Neural cell (in vitro differentiated cells): Measurements from ENCODE around the gene N4BP2. TPM values are rescaled to one million over a fixed set of nuclear protein-coding genes. Genes with fewer than 3 reads are reported as not detected.
"Not testable (repeated sequence)": the region's sequence is repeated elsewhere in the genome, so short reads cannot be mapped to it uniquely, and the experiment has no call there.

Source experiments
- H2AFZ ChIP-seq: fragments of 200-600, 300-800 bp; sonication (generic), shearing (Covaris generic); 2 replicates; pipeline ENCODE4 v1.6.0; 2014; ENCODE audit warnings: low read depth, mild to moderate bottlenecking, antibody characterized with exemption, low read length, moderate library complexity
- H3F3A ChIP-seq: fragments of 200-600 bp; shearing (Covaris generic); 2 replicates; pipeline ENCODE4 v1.6.1; 2016; ENCODE audit warnings: mild to moderate bottlenecking, moderate library complexity, mixed read lengths, antibody characterized with exemption, low read length; ENCODE audit not compliant: insufficient read depth, poor library complexity, severe bottlenecking
- H3K27ac ChIP-seq: fragments of 200-600, 300-800 bp; sonication (generic), shearing (Covaris generic); 2 replicates; pipeline ENCODE4 v1.5.1; 2014; ENCODE audit warnings: mild to moderate bottlenecking, low read length, moderate library complexity
- H3K27me3 ChIP-seq: fragments of 300-800, 200-600 bp; sonication (generic), shearing (Covaris generic); 2 replicates; pipeline ENCODE4 v1.6.0; 2014; ENCODE audit warnings: mild to moderate bottlenecking, low read depth, low read length, moderate library complexity; ENCODE audit not compliant: insufficient read depth
- H3K36me3 ChIP-seq: fragments of 300-800, 200-600 bp; sonication (generic), shearing (Covaris generic); 2 replicates; pipeline ENCODE4 v1.5.1; 2014; ENCODE audit warnings: mild to moderate bottlenecking, antibody characterized with exemption, low read length, moderate library complexity; ENCODE audit not compliant: insufficient read depth
- H3K4me2 ChIP-seq: fragments of 300-800, 200-600 bp; sonication (generic), shearing (Covaris generic); 2 replicates; pipeline ENCODE4 v1.6.0; 2014; ENCODE audit warnings: mild to moderate bottlenecking, low read length
- H3K4me3 ChIP-seq: fragments of 300-800, 200-600 bp; sonication (generic), shearing (Covaris generic); 2 replicates; pipeline ENCODE4 v1.5.1; 2014; ENCODE audit warnings: mild to moderate bottlenecking, low read length, moderate library complexity
- H3K79me2 ChIP-seq: fragments of 200-600 bp; shearing (Covaris generic); replicated peaks from 2 replicates; pipeline ENCODE4 v1.6.0; 2014; ENCODE audit warnings: mild to moderate bottlenecking, low read length, moderate library complexity; ENCODE audit not compliant: insufficient read depth
- H3K9ac ChIP-seq: fragments of 300-800, 200-600 bp; sonication (generic), shearing (Covaris generic); 2 replicates; pipeline ENCODE4 v1.6.1; 2016; ENCODE audit warnings: mild to moderate bottlenecking, low read length, mixed read lengths
- H3K9me2 ChIP-seq: fragments of 200-600 bp; shearing (Covaris generic); 2 replicates; pipeline ENCODE4 v1.6.1; 2016; ENCODE audit warnings: mild to moderate bottlenecking, low read length, mixed read lengths; ENCODE audit not compliant: insufficient read depth
- H3K9me3 ChIP-seq: fragments of 200-600, 300-800 bp; sonication (generic), shearing (Covaris generic); 2 replicates; pipeline ENCODE4 v1.6.1; 2016; ENCODE audit warnings: mild to moderate bottlenecking, mixed run types, low read length, moderate library complexity, mixed read lengths
- H4K20me1 ChIP-seq: fragments of 200-600 bp; shearing (Covaris generic); 2 replicates; pipeline ENCODE4 v1.6.1; 2016; ENCODE audit warnings: mild to moderate bottlenecking, mixed run types; ENCODE audit not compliant: insufficient read depth
- CTCF ChIP-seq: fragments of 450-650 bp; IDR thresholded peaks from 2 replicates; pipeline ENCODE4 v1.5.1; 2014; ENCODE audit warnings: antibody characterized with exemption, mild to moderate bottlenecking, moderate library complexity; ENCODE audit not compliant: poor library complexity, severe bottlenecking
- EP300 ChIP-seq: fragments of 450-650 bp; conservative IDR thresholded peaks from 2 replicates; pipeline ENCODE4 v1.6.1; 2014; ENCODE audit warnings: antibody characterized with exemption, mild to moderate bottlenecking, moderate library complexity; ENCODE audit not compliant: poor library complexity, severe bottlenecking
- EZH2 ChIP-seq: fragments of 200-600, 300-800 bp; shearing (Covaris generic), sonication (generic); IDR thresholded peaks from 2 replicates; pipeline ENCODE4 v1.6.1; 2014; ENCODE audit warnings: antibody characterized with exemption, low read length, borderline replicate concordance, mild to moderate bottlenecking; ENCODE audit not compliant: insufficient read depth, poor library complexity, severe bottlenecking
- MXI1 ChIP-seq: fragments of 450-650 bp; conservative IDR thresholded peaks from 2 replicates; pipeline ENCODE4 v1.6.1; 2014; ENCODE audit warnings: antibody characterized with exemption, mild to moderate bottlenecking; ENCODE audit not compliant: poor library complexity, severe bottlenecking
- POLR2AphosphoS5 ChIP-seq: IDR thresholded peaks from 2 replicates; pipeline ENCODE4 v1.6.1; 2012
- RAD21 ChIP-seq: fragments of 450-650 bp; conservative IDR thresholded peaks from 2 replicates; pipeline ENCODE4 v1.6.1; 2014; ENCODE audit warnings: antibody characterized with exemption, mild to moderate bottlenecking, moderate library complexity
- SMC3 ChIP-seq: fragments of 450-650 bp; conservative IDR thresholded peaks from 2 replicates; pipeline ENCODE4 v1.6.1; 2014; ENCODE audit warnings: antibody characterized with exemption, mild to moderate bottlenecking, moderate library complexity; ENCODE audit not compliant: poor library complexity
- TAF1 ChIP-seq: IDR thresholded peaks from 2 replicates; pipeline ENCODE4 v1.6.1; 2012; ENCODE audit warnings: low read depth
- polyA plus RNA-seq: library from polyadenylated mRNA; depleted of rRNA; stranded (reverse); fragments of >200 nt; gene quantifications from 2 replicates; pipeline ENCODE4 v1.2.3, GENCODE V29; 2014
- TF ChIP-seq, protein P1 (sequence below): IDR thresholded peaks from 2 replicates; pipeline ENCODE4 v1.6.1; 2012; ENCODE audit warnings: borderline replicate concordance

N4BP2 gene
- polyA plus RNA-seq, 1 donor from 2014 or later, result 28.1 TPM

DNA sequence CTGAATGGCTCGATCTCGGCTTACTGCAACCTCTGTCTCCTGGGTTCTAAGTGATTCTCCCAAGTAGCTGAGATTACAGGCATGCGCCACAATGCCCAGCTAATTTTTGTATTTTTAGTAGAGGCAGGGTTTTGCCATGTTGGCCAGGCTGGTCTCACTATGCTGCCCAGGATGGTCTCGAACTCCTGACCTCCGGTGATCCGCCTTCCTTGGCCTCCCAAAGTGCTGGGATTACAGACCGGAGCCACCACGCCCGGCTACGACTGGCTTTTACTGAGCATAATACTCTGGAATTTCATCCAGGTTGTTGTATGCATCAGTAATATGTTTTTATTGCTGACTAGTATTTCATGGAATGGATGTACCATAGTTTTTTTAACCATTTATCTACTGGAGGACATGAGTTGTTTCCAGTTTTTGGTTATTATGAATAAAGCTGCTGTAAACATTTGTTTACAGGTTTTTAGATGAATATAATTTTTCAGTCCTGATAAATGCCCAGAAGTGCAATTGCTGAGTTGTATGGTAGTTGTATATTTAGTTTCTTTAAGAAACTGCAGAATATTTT, 31.2 kb downstream of the N4BP2 start:
- no peaks in the 10 kb centered on the region for H3K9me2 ChIP-seq
- H3K79me2 ChIP-seq, result peaks cover 12% of the 10 kb centered on the region
- no peak overlapping the region for H3K4me3 ChIP-seq
- H3K4me2 ChIP-seq, result no peak overlapping the region
- no peak overlapping the region for H3K27ac ChIP-seq
- no peak overlapping the region for H3K9ac ChIP-seq
- no peaks in the 10 kb centered on the region for H3K9me3 ChIP-seq
- TF ChIP-seq EP300 (no peak), POLR2AphosphoS5 (no peak), TAF1 (no peak), MXI1 (no peak), RAD21 (no peak), EZH2 (no peak), CTCF (no peak), SMC3 (no peak)
- TF ChIP-seq, protein P1, sequence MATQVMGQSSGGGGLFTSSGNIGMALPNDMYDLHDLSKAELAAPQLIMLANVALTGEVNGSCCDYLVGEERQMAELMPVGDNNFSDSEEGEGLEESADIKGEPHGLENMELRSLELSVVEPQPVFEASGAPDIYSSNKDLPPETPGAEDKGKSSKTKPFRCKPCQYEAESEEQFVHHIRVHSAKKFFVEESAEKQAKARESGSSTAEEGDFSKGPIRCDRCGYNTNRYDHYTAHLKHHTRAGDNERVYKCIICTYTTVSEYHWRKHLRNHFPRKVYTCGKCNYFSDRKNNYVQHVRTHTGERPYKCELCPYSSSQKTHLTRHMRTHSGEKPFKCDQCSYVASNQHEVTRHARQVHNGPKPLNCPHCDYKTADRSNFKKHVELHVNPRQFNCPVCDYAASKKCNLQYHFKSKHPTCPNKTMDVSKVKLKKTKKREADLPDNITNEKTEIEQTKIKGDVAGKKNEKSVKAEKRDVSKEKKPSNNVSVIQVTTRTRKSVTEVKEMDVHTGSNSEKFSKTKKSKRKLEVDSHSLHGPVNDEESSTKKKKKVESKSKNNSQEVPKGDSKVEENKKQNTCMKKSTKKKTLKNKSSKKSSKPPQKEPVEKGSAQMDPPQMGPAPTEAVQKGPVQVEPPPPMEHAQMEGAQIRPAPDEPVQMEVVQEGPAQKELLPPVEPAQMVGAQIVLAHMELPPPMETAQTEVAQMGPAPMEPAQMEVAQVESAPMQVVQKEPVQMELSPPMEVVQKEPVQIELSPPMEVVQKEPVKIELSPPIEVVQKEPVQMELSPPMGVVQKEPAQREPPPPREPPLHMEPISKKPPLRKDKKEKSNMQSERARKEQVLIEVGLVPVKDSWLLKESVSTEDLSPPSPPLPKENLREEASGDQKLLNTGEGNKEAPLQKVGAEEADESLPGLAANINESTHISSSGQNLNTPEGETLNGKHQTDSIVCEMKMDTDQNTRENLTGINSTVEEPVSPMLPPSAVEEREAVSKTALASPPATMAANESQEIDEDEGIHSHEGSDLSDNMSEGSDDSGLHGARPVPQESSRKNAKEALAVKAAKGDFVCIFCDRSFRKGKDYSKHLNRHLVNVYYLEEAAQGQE, result no peak
- no peaks in the 10 kb centered on the region for H4K20me1 ChIP-seq
- no peaks in the 10 kb centered on the region for H3K36me3 ChIP-seq
- no peaks in the 10 kb centered on the region for H3F3A ChIP-seq
- no peaks in the 10 kb centered on the region for H3K27me3 ChIP-seq
- no peak overlapping the region for H2AFZ ChIP-seq

- not testable (repeated sequence) for H3K9me2 ChIP-seq, H3K4me3 ChIP-seq, H3K27ac ChIP-seq, H3K9ac ChIP-seq, H3K4me2 ChIP-seq, H3F3A ChIP-seq, H2AFZ ChIP-seq, H4K20me1 ChIP-seq, H3K36me3 ChIP-seq, H3K27me3 ChIP-seq, H3K9me3 ChIP-seq
- H3K79me2 ChIP-seq, result peaks cover 27% of the 10 kb centered on the region
These were observed 36.8 kb downstream of the N4BP2 start for GRCh38 chr4:40093400-40093799.

GRCh38 chr4:40099010-40099409, 42.4 kb downstream of the N4BP2 start:
- Histone ChIP-seq H3K9ac (no peak overlapping the region), H3K79me2 (peaks cover 20% of the 10 kb centered on the region), H3K27me3 (no peaks in the 10 kb centered on the region), H3K36me3 (peaks cover 5% of the 10 kb centered on the region), H3K4me2 (no peak overlapping the region), H3K9me2 (no peaks in the 10 kb centered on the region), H4K20me1 (no peaks in the 10 kb centered on the region), H3K4me3 (no peak overlapping the region), H2AFZ (no peak overlapping the region), H3K27ac (no peak overlapping the region), H3F3A (no peaks in the 10 kb centered on the region), H3K9me3 (no peaks in the 10 kb centered on the region)
- TF ChIP-seq POLR2AphosphoS5 (no peak), MXI1 (no peak), SMC3 (no peak), RAD21 (no peak), CTCF (no peak), TAF1 (no peak), EZH2 (no peak)
- TF ChIP-seq, protein P1, result no peak
